ENCODE results near the gene KLK7.
A peak's percentile ranks its signal among the peaks of the same experiment; 100 is the strongest.

Gene KLK7
- total RNA-seq, result 0 to 1.9 (median 0) reads per million in 17 experiments

GRCh38 chr19:50983625-50984292, at the start of gene KLK7:
KLK7 (minus strand) TSS chr19:50983917; CDS start chr19:50982399, 1,518 bp downstream.
- no peak for DNase-seq

DNA sequence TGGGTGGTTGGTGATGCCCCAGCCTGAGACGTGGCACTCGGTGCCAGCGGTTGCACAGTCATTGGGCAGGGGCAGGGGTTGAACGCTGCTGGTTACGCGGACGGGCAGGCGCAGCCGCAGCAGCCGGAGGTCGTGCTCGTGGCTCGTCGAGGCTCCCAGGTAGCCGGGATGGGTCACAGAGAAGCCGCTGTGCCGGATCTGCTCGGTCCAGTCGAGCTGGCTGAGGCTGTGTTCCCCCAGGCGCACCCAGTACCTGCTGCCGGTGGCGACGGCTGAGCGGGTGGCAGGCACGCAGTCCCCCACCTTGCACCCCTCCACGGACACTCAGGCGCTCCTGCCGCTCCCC, 48.1 kb upstream of the KLK7 start:
- DNase-seq, result no peak

DNA sequence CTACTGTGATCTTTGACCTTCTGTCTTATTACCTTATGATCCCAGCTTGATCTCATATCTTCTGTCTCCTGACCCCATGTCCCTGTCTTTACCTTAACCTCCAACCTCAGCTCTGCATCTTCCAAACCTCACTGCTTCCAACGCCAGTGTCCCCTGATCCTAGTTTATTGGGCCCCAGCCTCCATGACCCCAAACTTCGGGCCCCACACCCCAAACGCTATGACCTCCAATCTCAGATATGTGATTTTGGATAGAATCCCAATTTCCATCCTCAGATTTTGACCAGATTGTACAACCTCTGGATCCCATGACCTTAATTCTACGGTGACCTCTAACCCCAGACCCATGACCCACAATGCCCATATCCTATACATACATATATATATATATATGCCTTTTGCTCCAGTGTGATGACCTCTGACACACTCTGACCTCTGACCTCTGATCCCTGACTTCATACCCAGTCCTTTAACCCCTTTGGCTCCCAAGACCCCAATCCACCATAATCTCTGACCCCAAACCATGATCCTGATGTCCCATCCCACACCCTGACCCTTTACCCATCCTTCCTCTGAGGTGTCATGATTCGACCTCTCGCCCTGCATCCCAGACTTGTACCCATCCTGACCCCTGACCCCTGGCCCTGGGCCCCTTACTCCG, 47.6 kb upstream of the KLK7 start:
- DNase-seq, result no peak

- DNase-seq, result no peak
These were observed 46.9 kb upstream of the KLK7 start for GRCh38 chr19:51030631-51031030.

- DNase-seq, result no peak
These were observed 46.0 kb upstream of the KLK7 start for GRCh38 chr19:51029718-51030117.

DNA sequence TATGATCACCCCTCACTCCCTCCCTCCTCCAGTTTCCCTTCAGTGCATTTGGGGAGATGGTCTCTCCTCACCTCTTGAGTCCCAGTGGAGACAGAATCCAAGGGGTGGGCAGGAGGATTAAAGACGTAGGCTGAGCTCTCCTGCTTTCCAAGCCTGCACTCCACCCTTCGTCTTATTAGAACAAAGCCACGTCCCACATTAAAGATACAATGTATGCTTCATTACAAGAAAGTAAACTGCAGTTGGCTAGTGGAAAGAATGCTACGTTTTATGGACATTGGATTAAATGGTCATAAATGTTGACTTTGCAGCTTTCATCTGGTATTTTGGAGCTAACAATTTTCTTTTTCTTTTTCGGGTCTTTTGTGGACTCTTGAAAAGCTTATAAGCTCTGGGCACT, 44.2 kb upstream of the KLK7 start:
- DNase-seq, result no peak

DNA sequence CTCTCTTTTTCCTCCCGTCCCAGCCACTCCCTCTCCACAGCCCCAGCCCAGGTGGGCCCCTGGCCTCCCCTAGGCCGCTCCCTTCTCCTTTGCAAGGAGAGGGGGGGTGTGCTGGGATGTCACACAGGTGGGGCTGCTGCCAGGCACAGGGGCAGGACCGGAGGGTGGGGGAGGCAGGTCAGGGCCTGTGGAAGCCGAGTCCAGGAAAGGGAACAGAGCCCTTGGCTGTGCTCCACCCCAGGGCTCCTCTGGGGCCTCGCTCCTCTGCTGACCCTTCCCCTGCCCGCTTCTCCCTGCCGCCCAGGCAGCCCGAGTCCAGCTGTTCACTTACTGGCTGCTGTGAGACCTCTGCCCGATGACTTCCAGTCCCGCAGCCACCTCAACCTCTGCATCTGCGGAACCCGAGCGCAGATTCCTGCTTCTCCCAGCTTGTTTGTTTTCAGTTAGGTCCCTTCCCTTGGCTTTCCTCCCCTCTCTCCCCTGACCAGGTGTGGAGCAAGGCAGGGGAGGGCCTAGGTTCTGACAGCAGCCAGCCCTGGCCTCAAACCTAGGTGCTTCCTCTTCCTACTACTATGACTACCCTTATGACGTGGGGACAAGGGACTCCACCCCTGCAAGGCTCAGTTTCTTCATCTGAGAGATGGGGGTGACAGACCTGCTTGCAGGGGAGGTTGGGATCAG, 43.5 kb upstream of the KLK7 start:
- no peak for DNase-seq

- DNase-seq, result no peak
These were observed 42.8 kb upstream of the KLK7 start, which contains the start of gene KLK11 for GRCh38 chr19:51026554-51026831. KLK11 (minus strand) TSS chr19:51026616; CDS start chr19:51025631, 985 bp downstream.

DNA sequence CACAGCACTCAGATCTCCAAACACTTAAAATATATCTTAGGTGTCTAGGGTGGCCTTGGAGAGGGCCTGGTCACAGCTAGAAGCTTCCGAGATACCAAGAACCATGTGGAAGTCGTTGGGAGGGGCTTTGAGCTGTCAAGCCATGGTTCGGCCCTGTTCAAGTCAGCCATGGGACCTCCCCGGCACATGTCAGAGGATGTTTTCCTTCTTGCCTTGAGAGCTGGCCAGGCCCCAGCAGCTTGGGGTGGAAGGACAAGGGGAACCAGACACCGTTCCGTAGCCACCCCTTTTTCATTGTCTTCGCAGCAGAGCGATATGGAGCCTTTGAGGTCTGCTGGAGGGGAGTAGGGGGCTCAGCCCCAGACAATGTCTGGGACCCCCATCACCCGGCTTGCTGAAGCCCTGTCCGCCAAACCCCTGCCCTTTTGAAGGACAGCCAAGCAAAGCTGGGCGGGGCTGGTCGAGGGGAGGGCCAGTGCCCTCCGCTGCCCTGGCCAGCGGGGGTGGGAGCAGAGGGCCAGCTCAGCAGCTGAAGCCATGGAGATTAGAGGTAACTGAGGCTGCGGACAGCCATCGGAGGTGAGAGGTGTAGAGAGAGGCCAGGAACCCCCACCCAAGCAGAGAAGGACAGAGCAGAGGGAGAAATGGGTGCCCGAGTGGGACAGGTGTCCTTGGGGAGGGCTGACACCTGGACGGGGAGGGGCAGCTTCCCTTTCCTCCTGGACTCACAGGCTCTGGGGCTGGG, 42.3 kb upstream of the KLK7 start:
- no peak for DNase-seq

GRCh38 chr19:51025401-51025800, 41.7 kb upstream of the KLK7 start:
- no peak for DNase-seq

GRCh38 chr19:51024924-51025323, 41.2 kb upstream of the KLK7 start:
- no peak for DNase-seq

DNA sequence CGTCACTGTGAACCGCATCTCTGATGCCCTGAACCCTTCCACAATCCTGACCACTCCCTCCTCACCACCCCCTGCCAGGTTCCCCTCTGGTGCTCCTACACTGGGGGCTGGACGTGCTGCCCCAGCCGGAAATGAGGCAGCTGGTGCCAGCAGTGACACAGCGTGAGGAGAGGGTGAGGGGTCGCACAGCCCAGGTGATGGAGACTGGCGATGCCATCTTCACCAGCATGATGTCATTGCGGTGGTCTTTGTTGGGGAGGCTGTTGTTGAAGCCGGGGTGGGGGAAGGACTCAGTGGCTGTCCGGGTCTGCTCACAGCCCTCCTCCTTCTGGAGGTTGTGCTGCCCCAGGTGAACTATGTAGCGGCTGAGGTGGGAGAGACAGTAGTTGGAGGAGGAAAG, 40.2 kb upstream of the KLK7 start:
- no peak for DNase-seq

GRCh38 chr19:51022526-51022925, 38.8 kb upstream of the KLK7 start:
- no peak for DNase-seq

DNA sequence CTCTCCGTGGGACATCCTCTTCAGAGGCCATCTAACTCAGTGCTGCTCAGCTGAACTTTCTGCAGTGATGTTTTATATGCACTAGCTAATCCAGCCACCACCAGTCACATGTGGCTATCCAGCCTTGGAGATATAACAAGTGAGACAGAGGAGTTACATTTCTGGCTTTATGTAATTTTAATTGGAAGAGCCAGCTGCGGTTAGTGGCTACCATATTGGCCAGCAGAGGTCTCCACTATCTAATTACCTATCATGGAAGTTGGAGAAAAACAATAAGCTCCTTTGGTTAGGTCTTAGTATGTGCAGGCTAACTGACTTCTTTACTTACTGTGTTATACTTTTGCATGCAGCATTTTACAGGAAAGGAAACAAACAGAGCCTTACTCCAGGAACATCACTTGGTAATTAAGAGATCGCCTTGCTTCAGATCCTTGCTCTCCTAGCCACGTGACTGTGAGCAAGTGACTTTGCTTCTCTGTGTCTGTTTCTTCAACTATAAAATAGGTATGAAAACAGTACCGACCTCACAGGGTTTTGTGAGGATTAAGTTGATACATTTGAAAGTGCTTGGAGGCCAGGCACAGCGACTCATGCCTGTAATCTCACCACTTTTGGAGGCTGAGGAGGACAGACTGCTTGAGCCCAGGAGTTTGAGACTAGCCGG, 37.4 kb upstream of the KLK7 start:
- DNase-seq, result peak; percentile 49 to 70 (median 64)

DNA sequence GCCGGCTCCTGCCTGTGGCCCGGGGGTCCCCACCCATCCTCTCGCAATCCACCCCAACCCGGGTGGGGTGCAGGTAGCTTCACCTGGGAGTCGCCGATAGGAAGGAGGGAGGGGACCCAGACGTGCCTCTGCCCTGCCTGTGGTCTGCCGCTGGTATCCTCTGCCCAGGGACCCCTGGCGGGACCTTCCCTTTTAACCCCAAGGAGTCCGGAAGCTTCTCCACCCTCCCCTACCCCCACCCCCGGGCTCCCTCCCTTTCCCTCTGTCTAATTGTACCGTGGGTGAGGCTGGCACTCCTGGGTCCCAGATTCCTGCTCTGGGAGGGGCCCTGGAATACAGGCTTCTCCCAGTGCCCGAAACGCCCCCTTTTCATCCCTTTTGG, 35.8 kb upstream of the KLK7 start, which contains the start of gene KLK10:
KLK10 (minus strand) TSS at position 166 of the 382 bp plus-strand sequence. CDS start 579 bp downstream, outside the sequence.
- no peak for DNase-seq

- DNase-seq, result peak in 2 of 4 experiments; percentile 7 to 38
These were observed 35.2 kb upstream of the KLK7 start for GRCh38 chr19:51018745-51019543.

DNA sequence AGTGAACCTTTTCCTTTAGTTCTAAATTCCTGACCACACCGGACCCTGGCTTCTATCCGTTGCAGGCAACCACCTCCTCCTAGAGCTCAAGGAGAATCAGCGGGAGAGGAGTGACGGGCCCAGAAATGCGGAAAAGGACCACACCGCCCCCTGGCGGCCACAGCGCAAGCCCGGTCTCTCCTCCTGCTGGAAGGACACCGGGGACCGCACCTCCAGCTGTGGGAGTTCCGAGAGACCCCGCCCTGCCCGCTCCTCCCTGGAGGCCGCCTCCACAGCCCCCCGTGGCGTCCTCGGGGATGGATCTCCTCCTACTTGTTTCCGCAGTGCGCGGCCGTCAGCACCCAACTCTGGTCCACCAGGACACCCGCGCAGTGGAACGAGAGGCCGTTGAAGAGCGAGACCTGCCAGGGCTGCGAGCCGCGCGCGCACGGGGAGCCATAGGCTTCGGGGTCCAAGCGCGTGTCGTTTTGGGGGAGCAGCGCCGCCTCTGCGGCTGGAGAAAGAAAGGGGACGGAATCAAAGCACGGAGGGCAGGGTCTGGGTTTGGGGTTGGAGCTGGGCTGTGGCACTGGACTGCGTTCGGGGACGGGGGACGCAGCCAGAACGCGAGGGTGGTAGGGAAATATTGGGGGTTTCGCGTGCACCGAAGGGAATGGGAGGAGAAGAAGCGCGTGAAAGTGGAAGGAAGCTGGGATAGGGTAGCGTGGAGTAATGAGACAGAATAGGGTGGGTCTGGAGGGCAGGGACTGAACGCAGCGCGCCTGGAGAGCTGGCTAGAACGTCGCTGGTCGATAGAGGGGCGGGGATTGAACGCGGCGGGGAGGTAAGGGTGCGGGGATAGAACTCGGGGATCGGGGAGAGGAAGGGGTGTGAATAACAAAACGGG, 33.3 kb upstream of the KLK7 start:
- DNase-seq, result peak; percentile 63 to 86 (median 68)

- DNase-seq, result no peak
These were observed 32.1 kb upstream of the KLK7 start for GRCh38 chr19:51015691-51016267.

DNA sequence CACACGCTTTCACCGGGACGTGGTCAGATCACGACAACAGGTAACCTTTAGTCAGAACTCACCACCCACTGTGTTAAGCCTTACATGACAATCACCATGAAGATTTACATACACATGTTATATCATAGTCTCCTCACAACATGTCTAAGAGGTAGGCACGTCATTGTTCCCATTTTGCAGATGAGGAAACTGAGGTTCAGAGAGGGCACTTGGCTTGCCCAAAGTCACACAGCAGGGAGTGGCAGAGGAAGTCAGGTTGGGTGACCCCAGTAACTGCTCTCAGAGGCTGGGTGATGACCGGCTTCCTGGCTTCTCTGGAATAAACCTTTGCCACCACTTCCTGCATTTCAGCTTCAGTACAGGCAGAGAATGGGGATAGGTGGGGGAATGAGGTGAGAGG, 30.5 kb upstream of the KLK7 start:
- DNase-seq, result no peak

GRCh38 chr19:51012661-51013190, 29.0 kb upstream of the KLK7 start:
- DNase-seq, result no peak
